Panc1 (cell line): ENCODE results near the gene ZNG1A.
"Not testable (repeated sequence)": the region's sequence is repeated elsewhere in the genome, so short reads cannot be mapped to it uniquely, and the experiment has no call there.

ENCODE experiments used
- REST ChIP-seq, 2 experiments: IDR thresholded peaks; 2 replicates each; pipeline ENCODE4 v1.6.1; 2011 to 2012; ENCODE audit warnings: low read depth in 2 of 2, control low read depth in 1 of 2, low read length in 1 of 2, mild to moderate bottlenecking in 1 of 2, moderate library complexity in 1 of 2; ENCODE audit not compliant: insufficient read depth in 1 of 2
- TF ChIP-seq, protein P1 (sequence below): fragments of 450-650 bp; IDR thresholded peaks from 2 replicates; pipeline ENCODE4 v1.5.1; 2017; ENCODE audit warnings: mild to moderate bottlenecking

DNA sequence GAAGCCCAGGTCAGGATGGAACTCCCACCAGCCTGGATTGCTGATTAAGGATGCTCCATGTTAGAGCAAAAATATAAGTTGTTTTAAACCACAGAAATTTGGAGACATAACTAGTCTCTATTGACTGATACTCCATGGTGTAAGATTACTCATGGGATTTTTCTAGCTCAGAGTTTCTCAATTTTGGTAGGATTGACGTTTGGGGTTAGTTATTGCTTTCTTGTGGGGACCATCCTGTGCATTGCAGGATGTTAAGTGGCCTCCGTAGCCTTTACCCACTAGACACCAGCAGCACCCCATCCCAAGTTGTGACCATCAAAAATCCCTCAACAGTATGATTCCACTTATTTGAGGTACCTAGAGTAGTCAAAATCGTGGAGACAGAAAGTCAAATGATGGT, 80.1 kb downstream of the ZNG1A start:
- TF ChIP-seq, protein P1, sequence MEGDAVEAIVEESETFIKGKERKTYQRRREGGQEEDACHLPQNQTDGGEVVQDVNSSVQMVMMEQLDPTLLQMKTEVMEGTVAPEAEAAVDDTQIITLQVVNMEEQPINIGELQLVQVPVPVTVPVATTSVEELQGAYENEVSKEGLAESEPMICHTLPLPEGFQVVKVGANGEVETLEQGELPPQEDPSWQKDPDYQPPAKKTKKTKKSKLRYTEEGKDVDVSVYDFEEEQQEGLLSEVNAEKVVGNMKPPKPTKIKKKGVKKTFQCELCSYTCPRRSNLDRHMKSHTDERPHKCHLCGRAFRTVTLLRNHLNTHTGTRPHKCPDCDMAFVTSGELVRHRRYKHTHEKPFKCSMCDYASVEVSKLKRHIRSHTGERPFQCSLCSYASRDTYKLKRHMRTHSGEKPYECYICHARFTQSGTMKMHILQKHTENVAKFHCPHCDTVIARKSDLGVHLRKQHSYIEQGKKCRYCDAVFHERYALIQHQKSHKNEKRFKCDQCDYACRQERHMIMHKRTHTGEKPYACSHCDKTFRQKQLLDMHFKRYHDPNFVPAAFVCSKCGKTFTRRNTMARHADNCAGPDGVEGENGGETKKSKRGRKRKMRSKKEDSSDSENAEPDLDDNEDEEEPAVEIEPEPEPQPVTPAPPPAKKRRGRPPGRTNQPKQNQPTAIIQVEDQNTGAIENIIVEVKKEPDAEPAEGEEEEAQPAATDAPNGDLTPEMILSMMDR: not testable (repeated sequence)
- TF ChIP-seq REST (IDR thresholded peaks at IDR 0.05; ENCODE audit: insufficient read depth in 1 of 2, low read depth in 2 of 2, low read length in 1 of 2): not testable (repeated sequence)
